IPS DF 4.7 (cell line): Measurements from ENCODE around the gene TVP23A.

ENCODE experiments used
- DNase-seq: peaks from one replicate; pipeline ENCODE4 v3.0.0-alpha.2; 2013; ENCODE audit warnings: low spot score; ENCODE audit errors: extremely low read depth

TVP23A gene

GRCh38 chr16:10817963-10818941 is at the start of gene TVP23A:
TVP23A (minus strand) TSS chr16:10818794; CDS start chr16:10818493, 301 bp downstream.
- no peak for DNase-seq

- DNase-seq: no peak
These were observed 49.6 kb upstream of the TVP23A start for GRCh38 chr16:10868104-10868595.

GRCh38 chr16:10867199-10867598 is 48.6 kb upstream of the TVP23A start:
- DNase-seq: no peak

- DNase-seq: no peak
These were observed 47.7 kb upstream of the TVP23A start for GRCh38 chr16:10865991-10866966.

GRCh38 chr16:10862438-10862837 is 43.8 kb upstream of the TVP23A start:
- no peak for DNase-seq

- no peak for DNase-seq
These were observed 41.1 kb upstream of the TVP23A start for GRCh38 chr16:10859658-10860057.

- no peak for DNase-seq
These were observed 40.4 kb upstream of the TVP23A start for GRCh38 chr16:10859020-10859419.

- DNase-seq: no peak
These were observed 39.6 kb upstream of the TVP23A start for GRCh38 chr16:10858203-10858602.

- DNase-seq: no peak
These were observed 37.4 kb upstream of the TVP23A start for GRCh38 chr16:10856042-10856441.

GRCh38 chr16:10852948-10853347 is 34.4 kb upstream of the TVP23A start:
- DNase-seq: no peak

- DNase-seq: no peak
These were observed 33.7 kb upstream of the TVP23A start for GRCh38 chr16:10852286-10852685.

- DNase-seq: no peak
These were observed 32.9 kb upstream of the TVP23A start for GRCh38 chr16:10851512-10851911.

GRCh38 chr16:10850478-10850850 is 31.9 kb upstream of the TVP23A start:
- no peak for DNase-seq

- DNase-seq: no peak
These were observed 31.3 kb upstream of the TVP23A start for GRCh38 chr16:10849736-10850477.

GRCh38 chr16:10847176-10847575 is 28.6 kb upstream of the TVP23A start:
- DNase-seq: no peak

GRCh38 chr16:10846213-10846998 is 27.8 kb upstream of the TVP23A start:
- no peak for DNase-seq

GRCh38 chr16:10840703-10841102 is 22.1 kb upstream of the TVP23A start:
- no peak for DNase-seq

GRCh38 chr16:10839279-10839666 is 20.7 kb upstream of the TVP23A start:
- no peak for DNase-seq

- DNase-seq: no peak
These were observed 20.2 kb upstream of the TVP23A start for GRCh38 chr16:10838621-10839278.
